Measurements from ENCODE around the gene DSC2.
"Not testable (repeated sequence)": the region's sequence is repeated elsewhere in the genome, so short reads cannot be mapped to it uniquely, and the experiment has no call there.

The DSC2 gene

GRCh38 chr18:31042406-31043181 lies 59.6 kb downstream of the DSC2 start, which contains the start of gene DSC3:
DSC3 (minus strand) TSS chr18:31042742; CDS start chr18:31042660, 82 bp downstream.
- DNase-seq = no peak

GRCh38 chr18:31042084-31042405 lies 60.2 kb downstream of the DSC2 start:
- DNase-seq = no peak

GRCh38 chr18:31041271-31042083 lies 60.7 kb downstream of the DSC2 start:
- no peak for DNase-seq

- DNase-seq = no peak
Measured at GRCh38 chr18:31040686-31041270, 61.4 kb downstream of the DSC2 start.

- no peak for DNase-seq
Measured at GRCh38 chr18:31039426-31039825, 62.8 kb downstream of the DSC2 start.

- not testable (repeated sequence) for DNase-seq
Measured at GRCh38 chr18:31037686-31038085, 64.5 kb downstream of the DSC2 start.

GRCh38 chr18:31034541-31034940 lies 67.7 kb downstream of the DSC2 start:
- DNase-seq = no peak

- no peak for DNase-seq
Measured at GRCh38 chr18:31030574-31031278, 71.5 kb downstream of the DSC2 start.

GRCh38 chr18:31015715-31016434 lies 86.3 kb downstream of the DSC2 start:
- DNase-seq = no peak

- not testable (repeated sequence) for DNase-seq
Measured at GRCh38 chr18:31011455-31011854, 90.8 kb downstream of the DSC2 start.

- DNase-seq = no peak
Measured at GRCh38 chr18:31010601-31011000, 91.6 kb downstream of the DSC2 start.

Measured in activated CD4-positive, alpha-beta T cell treated with anti-CD3 and anti-CD28 coated beads for 4 hours (primary cell).